ENCODE measurements around the gene DERL2. TPM values are rescaled to one million over a fixed set of nuclear protein-coding genes. Genes with fewer than 3 reads are reported as not detected.
A peak's percentile ranks its signal among the peaks of the same experiment; 100 is the strongest.
"Not testable (repeated sequence)": the region's sequence is repeated elsewhere in the genome, so short reads cannot be mapped to it uniquely, and the experiment has no call there.

DERL2 gene
- total RNA-seq, 1 donor from 2014 or later: 64.3 TPM

- H3K4me3 Mint-ChIP-seq: peak within 1 kb of the TSS; percentile 94
- DNase-seq: peak; percentile 98
- peaks cover 34% of the 10 kb centered on the region for H3K4me1 Mint-ChIP-seq
- H3K27me3 Mint-ChIP-seq: no peaks in the 10 kb centered on the region
- H3K27ac Mint-ChIP-seq: peak within 1 kb of the TSS; percentile 88
- intact Hi-C loops (cut with micrococcal nuclease): loop anchor here (1.0 to 10.0 kb wide), 4 partner anchors 20 to 194 kb away; partner anchors contain the start of genes DHX33, NUP88 and RABEP1
- no peaks in the 10 kb centered on the region for H3K9me3 Mint-ChIP-seq
- H3K36me3 Mint-ChIP-seq (ENCODE audit: low read depth): peaks cover 45% of the 10 kb centered on the region
These were observed 47.1 kb downstream of the DERL2 start, which contains the start of gene C1QBP for GRCh38 chr17:5438716-5439445. TSS of gene C1QBP (minus strand) at chr17:5439155. CDS start at chr17:5439073, 82 bp downstream.

GRCh38 chr17:5437721-5438317 lies 48.2 kb downstream of the DERL2 start:
- Mint-ChIP-seq H3K27me3 (no peaks in the 10 kb centered on the region), H3K4me3 (peak overlapping the region; percentile 94), H3K4me1 (peaks cover 34% of the 10 kb centered on the region), H3K36me3 (ENCODE audit: low read depth) (peaks cover 52% of the 10 kb centered on the region), H3K27ac (peak overlapping the region; percentile 84), H3K9me3 (no peaks in the 10 kb centered on the region)
- intact Hi-C loops (cut with micrococcal nuclease): loop anchor here (10.0 kb wide), 2 partner anchors 153 to 193 kb away; partner anchors contain the start of gene RABEP1
- DNase-seq: no peak

- Mint-ChIP-seq H3K36me3 (ENCODE audit: low read depth) (peaks cover 69% of the 10 kb centered on the region), H3K4me3 (peak overlapping the region; percentile 94), H3K4me1 (peaks cover 36% of the 10 kb centered on the region)
- H3K27ac Mint-ChIP-seq, H3K9me3 Mint-ChIP-seq, H3K27me3 Mint-ChIP-seq, DNase-seq: not testable (repeated sequence)
- intact Hi-C loops (cut with micrococcal nuclease): loop anchor here (10.0 kb wide), 2 partner anchors 151 to 191 kb away; partner anchors contain the start of gene RABEP1
These were observed 50.1 kb downstream of the DERL2 start for GRCh38 chr17:5435781-5436315.

GRCh38 chr17:5434984-5435383 lies 51.0 kb downstream of the DERL2 start:
- intact Hi-C loops (cut with micrococcal nuclease): loop anchor here (10.0 kb wide), 2 partner anchors 150 to 190 kb away; partner anchors contain the start of gene RABEP1

GRCh38 chr17:5431949-5432556 lies 53.9 kb downstream of the DERL2 start:
- Mint-ChIP-seq H3K36me3 (ENCODE audit: low read depth) (peaks cover 81% of the 10 kb centered on the region), H3K9me3 (no peaks in the 10 kb centered on the region), H3K4me3 (no peak overlapping the region), H3K27ac (peak overlapping the region; percentile 34), H3K27me3 (no peaks in the 10 kb centered on the region), H3K4me1 (peaks cover 21% of the 10 kb centered on the region)
- DNase-seq: no peak
- intact Hi-C loops (cut with micrococcal nuclease): loop anchor here (10.0 kb wide), 2 partner anchors 147 to 187 kb away; partner anchors contain the start of gene RABEP1

More at GRCh38 chr17:5434984-5435383, 51.0 kb downstream of the DERL2 start:
- Mint-ChIP-seq H3K27me3 (no peaks in the 10 kb centered on the region), H3K4me1 (peaks cover 34% of the 10 kb centered on the region), H3K27ac (no peak overlapping the region), H3K9me3 (no peaks in the 10 kb centered on the region), H3K4me3 (no peak overlapping the region), H3K36me3 (ENCODE audit: low read depth) (peaks cover 73% of the 10 kb centered on the region)
- no peak for DNase-seq

GRCh38 chr17:5431234-5431633 lies 54.7 kb downstream of the DERL2 start:
- not testable (repeated sequence) for H3K27me3 Mint-ChIP-seq, H3K27ac Mint-ChIP-seq, H3K4me3 Mint-ChIP-seq, DNase-seq, H3K9me3 Mint-ChIP-seq
- peaks cover 14% of the 10 kb centered on the region for H3K4me1 Mint-ChIP-seq
- intact Hi-C loops (cut with micrococcal nuclease): loop anchor here (10.0 kb wide), 2 partner anchors 146 to 186 kb away; partner anchors contain the start of gene RABEP1
- peaks cover 74% of the 10 kb centered on the region for H3K36me3 Mint-ChIP-seq (ENCODE audit: low read depth)

GRCh38 chr17:5430413-5430999 lies 55.5 kb downstream of the DERL2 start:
- peaks cover 10% of the 10 kb centered on the region for H3K4me1 Mint-ChIP-seq
- no peaks in the 10 kb centered on the region for H3K9me3 Mint-ChIP-seq
- no peaks in the 10 kb centered on the region for H3K27me3 Mint-ChIP-seq
- no peak overlapping the region for H3K27ac Mint-ChIP-seq
- DNase-seq: no peak
- H3K4me3 Mint-ChIP-seq: no peak overlapping the region
- intact Hi-C loops (cut with micrococcal nuclease): loop anchor here (10.0 kb wide), 2 partner anchors 146 to 186 kb away; partner anchors contain the start of gene RABEP1
- peaks cover 76% of the 10 kb centered on the region for H3K36me3 Mint-ChIP-seq (ENCODE audit: low read depth)

- Mint-ChIP-seq H3K27ac (peak overlapping the region; percentile 1), H3K4me3 (no peak overlapping the region), H3K36me3 (ENCODE audit: low read depth) (peaks cover 75% of the 10 kb centered on the region), H3K27me3 (no peaks in the 10 kb centered on the region), H3K9me3 (no peaks in the 10 kb centered on the region), H3K4me1 (peaks cover 6% of the 10 kb centered on the region)
- intact Hi-C loops (cut with micrococcal nuclease): no loop called here
- no peak for DNase-seq
These were observed 56.6 kb downstream of the DERL2 start for GRCh38 chr17:5429191-5429887.

GRCh38 chr17:5425826-5426225 lies 60.2 kb downstream of the DERL2 start:
- no peaks in the 10 kb centered on the region for H3K9me3 Mint-ChIP-seq
- H3K27ac Mint-ChIP-seq: no peak overlapping the region
- intact Hi-C loops (cut with micrococcal nuclease): no loop called here
- H3K4me3 Mint-ChIP-seq: no peak overlapping the region
- H3K27me3 Mint-ChIP-seq: no peaks in the 10 kb centered on the region
- H3K36me3 Mint-ChIP-seq (ENCODE audit: low read depth): peaks cover 63% of the 10 kb centered on the region
- peaks cover 22% of the 10 kb centered on the region for H3K4me1 Mint-ChIP-seq
- no peak for DNase-seq

GRCh38 chr17:5424909-5425308 lies 61.1 kb downstream of the DERL2 start:
- no peak overlapping the region for H3K4me3 Mint-ChIP-seq
- no peak overlapping the region for H3K27ac Mint-ChIP-seq
- no peaks in the 10 kb centered on the region for H3K27me3 Mint-ChIP-seq
- H3K9me3 Mint-ChIP-seq: no peaks in the 10 kb centered on the region
- peaks cover 65% of the 10 kb centered on the region for H3K36me3 Mint-ChIP-seq (ENCODE audit: low read depth)
- no peak for DNase-seq
- H3K4me1 Mint-ChIP-seq: peaks cover 26% of the 10 kb centered on the region
- intact Hi-C loops (cut with micrococcal nuclease): loop anchor here (5.0 kb wide), 1 partner anchor 1587 kb away; the partner anchor contains the start of gene RNASEK

GRCh38 chr17:5422505-5422904 lies 63.5 kb downstream of the DERL2 start:
- Mint-ChIP-seq H3K9me3 (no peaks in the 10 kb centered on the region), H3K4me1 (peaks cover 29% of the 10 kb centered on the region), H3K27ac (no peak overlapping the region), H3K4me3 (no peak overlapping the region), H3K27me3 (no peaks in the 10 kb centered on the region), H3K36me3 (ENCODE audit: low read depth) (peaks cover 66% of the 10 kb centered on the region)
- no peak for DNase-seq
- intact Hi-C loops (cut with micrococcal nuclease): loop anchor here (5.0 kb wide), 1 partner anchor 1590 kb away; the partner anchor contains the start of gene RNASEK

Measured in activated CD4-positive, alpha-beta T cell treated with anti-CD3 and anti-CD28 coated beads, Interleukin-2, amount 10 ng/mL, durations not matched to agents 24 days and 14 days (primary cell).